GM20431 (cell line): ENCODE measurements around the gene COMMD8.

Experiments used
- in situ Hi-C: fragments of 300-500 bp; cut with MseI, MboI; formaldehyde crosslinking; loops from one replicate; pipeline ENCODE4 v1.15.0; 2020; ENCODE audit warnings: low sequenced_read_pairs; ENCODE audit not compliant: unreplicated experiment

The COMMD8 gene

GRCh38 chr4:47406408-47406807 lies 57.1 kb downstream of the COMMD8 start:
- in situ Hi-C loops, result no loop called here
